Epithelial cell of esophagus (primary cell): Measurements from ENCODE around the gene EFNA5.

ENCODE experiments used
- DNase-seq: peaks from one replicate; pipeline ENCODE4 v3.0.0; 2010; ENCODE audit warnings: low read depth
- H3K4me3 ChIP-seq: 2 replicates; pipeline ENCODE4 v1.5.1; 2011; ENCODE audit warnings: mild to moderate bottlenecking, low read length, control low read depth
- TF ChIP-seq, protein P1 (sequence below): IDR thresholded peaks from 2 replicates; pipeline ENCODE4 v1.5.1; 2011; ENCODE audit warnings: low read depth, mild to moderate bottlenecking, low read length, control low read depth, inconsistent platforms; ENCODE audit not compliant: insufficient read depth; ENCODE audit errors: missing control alignments

The EFNA5 gene

DNA sequence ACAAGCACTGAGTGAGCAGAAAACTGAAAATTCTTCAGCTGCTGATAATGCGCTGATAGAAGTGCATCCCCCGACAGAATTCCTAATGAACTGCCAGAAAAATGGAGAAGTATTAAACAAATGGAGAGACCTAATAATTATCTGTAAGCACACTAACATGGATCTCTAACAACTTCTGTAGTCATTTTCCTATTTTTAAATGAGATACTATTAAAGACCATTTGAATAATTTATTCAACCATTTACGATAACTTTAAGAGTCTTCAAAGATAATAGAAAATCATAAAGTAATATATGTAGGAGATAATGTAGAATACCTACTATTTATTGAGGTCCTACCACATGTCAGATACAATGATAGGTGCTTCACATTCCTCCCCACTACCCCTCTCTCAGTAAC lies 72.9 kb downstream of the EFNA5 start:
- TF ChIP-seq, protein P1, sequence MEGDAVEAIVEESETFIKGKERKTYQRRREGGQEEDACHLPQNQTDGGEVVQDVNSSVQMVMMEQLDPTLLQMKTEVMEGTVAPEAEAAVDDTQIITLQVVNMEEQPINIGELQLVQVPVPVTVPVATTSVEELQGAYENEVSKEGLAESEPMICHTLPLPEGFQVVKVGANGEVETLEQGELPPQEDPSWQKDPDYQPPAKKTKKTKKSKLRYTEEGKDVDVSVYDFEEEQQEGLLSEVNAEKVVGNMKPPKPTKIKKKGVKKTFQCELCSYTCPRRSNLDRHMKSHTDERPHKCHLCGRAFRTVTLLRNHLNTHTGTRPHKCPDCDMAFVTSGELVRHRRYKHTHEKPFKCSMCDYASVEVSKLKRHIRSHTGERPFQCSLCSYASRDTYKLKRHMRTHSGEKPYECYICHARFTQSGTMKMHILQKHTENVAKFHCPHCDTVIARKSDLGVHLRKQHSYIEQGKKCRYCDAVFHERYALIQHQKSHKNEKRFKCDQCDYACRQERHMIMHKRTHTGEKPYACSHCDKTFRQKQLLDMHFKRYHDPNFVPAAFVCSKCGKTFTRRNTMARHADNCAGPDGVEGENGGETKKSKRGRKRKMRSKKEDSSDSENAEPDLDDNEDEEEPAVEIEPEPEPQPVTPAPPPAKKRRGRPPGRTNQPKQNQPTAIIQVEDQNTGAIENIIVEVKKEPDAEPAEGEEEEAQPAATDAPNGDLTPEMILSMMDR, result no peak
- no peak overlapping the region for H3K4me3 ChIP-seq
- DNase-seq, result no peak

DNA sequence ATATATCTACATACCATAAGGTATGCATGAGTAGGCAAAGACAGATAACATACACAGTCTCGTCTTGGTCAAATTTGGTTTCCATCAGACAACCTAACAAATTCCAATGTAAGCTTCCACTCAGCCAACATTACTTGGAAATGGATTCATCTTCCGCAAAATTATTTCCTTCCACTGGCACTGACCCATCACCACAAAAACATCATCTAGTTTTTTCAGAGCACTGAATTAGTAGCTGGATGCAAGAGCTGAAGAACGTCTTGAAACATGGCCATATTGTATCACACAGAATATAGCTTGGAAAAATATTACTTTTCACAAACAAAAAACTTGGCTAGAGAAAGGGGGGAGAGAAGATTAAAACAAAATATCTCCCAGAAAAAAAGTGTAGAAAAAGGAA lies 73.5 kb downstream of the EFNA5 start:
- H3K4me3 ChIP-seq, result no peak overlapping the region
- TF ChIP-seq, protein P1, result no peak

DNA sequence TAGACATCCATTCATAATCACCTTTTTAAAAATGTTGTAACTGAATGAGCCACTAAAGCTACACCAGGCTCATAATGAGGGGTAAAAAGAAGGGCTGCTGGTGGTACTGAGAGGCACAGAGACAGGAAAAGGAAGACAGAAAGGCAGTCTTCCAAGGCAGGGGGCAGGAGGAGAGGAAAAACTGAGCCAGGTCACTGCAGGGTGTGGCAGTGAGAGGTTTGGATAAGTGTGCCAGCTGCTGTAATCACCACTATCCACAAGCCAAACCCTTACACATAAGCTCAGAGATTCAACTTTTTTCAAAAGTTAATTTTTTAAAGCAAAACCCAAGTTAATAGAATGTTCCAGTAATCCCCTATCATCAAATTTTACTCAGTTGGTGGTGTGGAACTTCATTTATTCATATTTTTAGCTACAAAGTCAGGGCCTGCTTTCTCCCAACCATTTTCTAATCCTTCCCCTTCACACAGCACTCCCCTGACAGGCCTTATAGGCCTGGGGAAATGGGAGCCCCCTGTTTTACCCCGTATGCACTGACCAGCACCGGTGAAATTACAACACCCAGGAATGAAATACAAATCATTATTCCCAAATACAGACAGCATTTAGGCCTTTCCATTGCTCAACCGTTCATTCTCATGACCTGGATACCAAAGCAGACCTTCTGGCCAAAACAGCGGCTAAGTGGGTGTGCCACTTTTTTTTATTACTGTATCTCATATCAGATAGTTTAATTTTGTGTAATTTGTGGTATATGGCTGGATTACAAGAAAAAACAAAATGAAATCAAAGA lies 76.3 kb downstream of the EFNA5 start:
- TF ChIP-seq, protein P1, result no peak
- no peak overlapping the region for H3K4me3 ChIP-seq
- DNase-seq, result peak; percentile 31

More for the DNA sequence above, 73.5 kb downstream of the EFNA5 start:
- no peak for DNase-seq

DNA sequence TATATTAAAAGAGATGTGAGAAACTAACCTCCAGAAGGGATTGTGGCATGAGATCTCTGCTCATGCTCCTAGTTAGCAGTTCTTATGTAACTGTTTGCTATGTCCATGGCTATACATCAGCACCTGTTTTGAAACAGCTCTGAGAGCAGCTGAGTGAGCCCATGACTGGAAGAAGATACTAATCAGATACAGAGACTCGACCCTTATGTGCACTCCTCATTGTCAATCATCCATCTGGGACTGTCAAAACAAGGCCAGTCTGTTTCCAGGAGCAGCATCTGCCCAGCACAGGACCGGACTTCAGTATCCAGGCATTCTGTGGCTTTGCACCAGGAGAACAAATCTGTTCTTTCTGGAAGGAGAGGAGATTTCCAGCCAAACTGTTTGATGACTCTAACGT lies 77.7 kb downstream of the EFNA5 start:
- TF ChIP-seq, protein P1, result no peak
- no peak for DNase-seq
- H3K4me3 ChIP-seq, result no peak overlapping the region

DNA sequence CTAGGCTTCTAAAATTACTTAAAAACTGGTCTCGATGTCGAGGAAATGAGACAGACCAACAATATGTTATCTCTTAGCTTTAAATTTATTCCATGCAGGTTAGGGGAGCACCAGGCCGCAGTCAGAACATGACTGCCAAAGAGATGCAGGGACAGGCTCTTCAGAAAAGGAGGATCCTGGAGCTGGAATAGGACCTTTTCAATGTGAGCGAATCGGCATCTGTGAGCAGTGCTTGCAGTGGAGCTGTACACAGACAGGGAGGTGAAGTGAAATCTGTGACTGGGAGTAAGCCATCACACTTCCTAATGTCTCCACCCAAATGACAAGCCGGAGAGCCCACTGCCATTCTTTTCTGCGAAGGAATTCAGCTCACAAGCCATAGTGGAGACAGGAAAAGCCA lies 78.2 kb downstream of the EFNA5 start:
- H3K4me3 ChIP-seq, result no peak overlapping the region

DNA sequence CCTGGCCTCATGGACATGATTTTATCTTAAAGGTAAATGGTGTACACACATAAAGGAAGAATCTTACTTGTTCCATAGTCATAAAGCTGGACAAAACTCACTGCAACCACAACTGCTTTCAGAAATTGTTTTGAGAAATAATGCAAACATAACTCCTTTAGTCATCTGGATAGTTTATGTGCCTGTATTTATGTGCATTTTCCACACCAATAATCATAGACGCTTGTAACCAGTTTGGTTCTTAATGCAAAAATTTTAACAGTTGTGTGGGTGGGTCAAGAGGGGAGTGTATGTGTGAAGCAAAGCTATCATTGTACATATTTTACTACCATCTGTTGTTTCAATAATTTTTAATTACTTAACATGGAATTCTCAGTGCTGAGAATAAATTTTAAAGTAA lies 80.1 kb downstream of the EFNA5 start:
- DNase-seq, result no peak
- no peak overlapping the region for H3K4me3 ChIP-seq
- TF ChIP-seq, protein P1, result no peak

More for the DNA sequence above, 78.2 kb downstream of the EFNA5 start:
- TF ChIP-seq, protein P1, result no peak
- no peak for DNase-seq

DNA sequence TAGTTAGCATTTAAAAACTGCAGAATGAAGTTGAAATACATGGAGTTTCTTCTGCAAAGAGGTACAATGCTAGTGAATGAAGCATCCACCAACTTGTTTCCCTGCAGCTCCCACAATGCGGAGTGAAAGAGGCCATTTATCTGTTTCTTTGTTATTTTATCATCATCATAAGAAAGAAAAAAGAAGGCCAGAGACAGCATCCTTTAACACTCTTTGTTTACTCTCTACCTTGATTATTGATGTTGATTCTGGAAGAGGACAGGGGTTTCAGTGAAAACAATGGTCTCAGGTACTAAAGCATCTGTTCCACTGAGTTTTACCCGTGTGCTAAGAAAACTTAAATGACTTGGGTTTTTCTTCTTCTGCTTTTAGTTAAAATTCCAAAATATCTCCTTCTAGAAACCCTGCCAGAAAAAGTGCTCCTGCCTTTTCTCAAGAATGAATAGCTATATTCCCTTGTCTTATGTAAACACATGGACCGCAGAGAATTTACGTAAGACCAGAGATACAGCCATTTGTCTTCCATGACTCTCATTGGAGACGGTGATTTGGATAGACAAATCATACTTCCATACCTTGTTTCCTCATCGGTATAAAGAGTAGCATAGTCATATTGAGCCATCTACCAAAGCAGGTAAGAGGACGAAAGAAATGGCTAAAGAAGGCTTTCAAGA lies 81.1 kb downstream of the EFNA5 start:
- no peak overlapping the region for H3K4me3 ChIP-seq
- TF ChIP-seq, protein P1, result no peak
- DNase-seq, result no peak
